Measurements from ENCODE around the gene VWA7.

DNA sequence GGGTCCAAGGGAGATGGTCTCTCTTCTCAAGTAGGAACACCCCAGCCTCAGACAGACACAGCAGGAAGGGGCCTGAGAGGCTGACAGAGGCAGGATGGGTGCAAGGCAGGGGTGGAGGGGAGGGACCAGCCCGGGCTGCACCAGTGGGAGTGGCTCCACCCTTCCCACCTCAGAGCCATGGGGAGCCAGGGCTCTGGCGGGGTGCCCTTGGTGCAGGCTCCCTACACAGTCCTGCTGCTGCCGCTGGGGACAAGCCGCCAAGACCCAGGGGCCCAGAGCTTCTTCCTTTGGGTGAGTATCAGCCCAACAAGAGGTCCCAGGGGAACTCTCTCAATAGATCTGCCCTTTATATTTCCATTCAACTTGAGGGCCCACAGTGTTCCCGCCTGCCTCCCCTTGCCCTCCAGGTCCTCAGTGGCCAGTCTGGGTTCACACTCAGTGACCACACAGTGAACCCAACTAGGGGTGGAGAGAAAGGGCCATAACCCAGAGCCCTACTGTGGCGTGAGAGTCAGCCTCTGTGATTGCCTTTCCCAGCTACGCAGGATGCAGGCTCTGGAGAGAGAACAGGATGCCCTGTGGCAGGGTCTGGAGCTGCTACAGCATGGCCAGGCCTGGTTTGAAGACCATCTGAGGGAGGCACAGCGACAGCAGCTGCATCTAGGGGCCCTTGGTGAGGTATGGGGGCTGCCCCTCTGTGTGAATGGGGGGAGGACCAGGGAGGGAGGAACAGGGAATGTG, 14.1 kb downstream of the VWA7 start:
- TF ChIP-seq ZNF384 (IDR thresholded peaks at IDR 0.05) (no peak), BHLHE40 (IDR thresholded peaks at IDR 0.05; ENCODE audit: borderline replicate concordance) (no peak), TARDBP (IDR thresholded peaks at IDR 0.05) (no peak), ELF4 (IDR thresholded peaks at IDR 0.05) (no peak), HDGF (IDR thresholded peaks at IDR 0.05; ENCODE audit: borderline replicate concordance) (no peak), SP1 (IDR thresholded peaks at IDR 0.05) (no peak), LEF1 (IDR thresholded peaks at IDR 0.05; ENCODE audit: borderline replicate concordance) (no peak), FOXK2 (IDR thresholded peaks at IDR 0.05) (no peak), FOXM1 (IDR thresholded peaks at IDR 0.05; ENCODE audit: borderline replicate concordance) (no peak), PKNOX1 (IDR thresholded peaks at IDR 0.05) (no peak), NFRKB (IDR thresholded peaks at IDR 0.05) (no peak), ARNT (IDR thresholded peaks at IDR 0.05) (no peak)

Measured in HEK293T (cell line).